Inflammatory macrophage treated with lipopolysaccharide for 4 hours (primary cell): ENCODE results near the gene TSEN54.

Experiments used
- DNase-seq: peaks from one replicate; pipeline ENCODE4 v3.0.0-alpha.2; 2020

Gene TSEN54

GRCh38 chr17:75568412-75569255 lies 52.3 kb downstream of the TSEN54 start:
- DNase-seq: no peak

- no peak for DNase-seq
Observed at GRCh38 chr17:75570034-75570676, 53.8 kb downstream of the TSEN54 start.

GRCh38 chr17:75570772-75571171 lies 54.4 kb downstream of the TSEN54 start:
- no peak for DNase-seq

GRCh38 chr17:75571197-75571884 lies 55.0 kb downstream of the TSEN54 start:
- DNase-seq: peak; percentile 94

- no peak for DNase-seq
Observed at GRCh38 chr17:75571885-75572215, 55.5 kb downstream of the TSEN54 start.

GRCh38 chr17:75572713-75573539 lies 56.6 kb downstream of the TSEN54 start:
- no peak for DNase-seq

- DNase-seq: no peak
Observed at GRCh38 chr17:75573540-75573957, 57.2 kb downstream of the TSEN54 start.

- no peak for DNase-seq
Observed at GRCh38 chr17:75573994-75574393, 57.7 kb downstream of the TSEN54 start.
